H1 (cell line): Measurements from ENCODE around the gene NEURL4. TPM values are rescaled to one million over a fixed set of nuclear protein-coding genes. Genes with fewer than 3 reads are reported as not detected.

Source experiments
- BRCA1 ChIP-seq: IDR thresholded peaks from 2 replicates; pipeline ENCODE4 v1.6.1; 2012; ENCODE audit warnings: low read depth, low read length, improper control_type of control experiment
- CHD7 ChIP-seq: fragments of 300-600 bp; sonication (generic); IDR thresholded peaks from 2 replicates; pipeline ENCODE4 v1.7.1; 2012; ENCODE audit warnings: low read length, moderate library complexity, mild to moderate bottlenecking, inconsistent platforms; ENCODE audit not compliant: insufficient replicate concordance
- EZH2 ChIP-seq: fragments of 200-600 bp; sonication (generic); IDR thresholded peaks from 2 replicates; pipeline ENCODE4 v1.7.1; 2012; ENCODE audit warnings: low read depth, mild to moderate bottlenecking, moderate library complexity, low read length, inconsistent platforms; ENCODE audit not compliant: severe bottlenecking
- KDM5A ChIP-seq: fragments of 200-600 bp; IDR thresholded peaks from 2 replicates; pipeline ENCODE4 v1.7.1; 2012; ENCODE audit warnings: mild to moderate bottlenecking, low read length, inconsistent platforms, mixed read lengths
- MAFK ChIP-seq: IDR thresholded peaks from 2 replicates; pipeline ENCODE4 v1.6.1; 2012; ENCODE audit warnings: low read depth, mild to moderate bottlenecking, improper control_type of control experiment, low read length
- SIX5 ChIP-seq: IDR thresholded peaks from 2 replicates; pipeline ENCODE4 v1.6.1; 2011; ENCODE audit warnings: mild to moderate bottlenecking, low read depth, low read length
- USF2 ChIP-seq: IDR thresholded peaks from 2 replicates; pipeline ENCODE4 v1.6.1; 2011; ENCODE audit warnings: low read length, improper control_type of control experiment
- polyA plus RNA-seq, 7 experiments: library from polyadenylated mRNA; depleted of rRNA in 3 of 7; stranded (reverse) in 5 of 7; unstranded in 2 of 7; fragments of >200 nt in 5 of 7; fragments of 200-250 nt in 2 of 7; gene quantifications; 1 replicate in 5 of 7; 2 replicates in 1 of 7; 4 replicates in 1 of 7; pipeline versions ENCODE4 v1.2.1 to v1.2.3, GENCODE V29; 2011 to 2013; ENCODE audit warnings: missing spikeins in 2 of 7, mixed read lengths in 2 of 7
- total RNA-seq: library from RNA; stranded (reverse); fragmentation: NEBNext Ultra II Directional; extraction: Animal tissue kit (Norgen Biotek cat#: 25700); gene quantifications from 2 replicates; pipeline ENCODE4 v1.2.1, GENCODE V29; 2021

Gene NEURL4
- total and polyA plus RNA-seq, 2 of the 8 experiments (the other 6 are each of a cell fraction or from before 2014, with no cell fraction given) = 29.6 to 46.8 TPM

GRCh38 chr17:7330638-7331015 is 1.5 kb upstream of the NEURL4 start (continued):
- TF ChIP-seq CHD7 (no peak), EZH2 (no peak), MAFK (no peak), USF2 (no peak), SIX5 (no peak), BRCA1 (no peak), KDM5A (no peak)
- TF ChIP-seq, all 59 proteins: peak for 0
